Measurements from ENCODE around the gene PIEZO1. TPM values are rescaled to one million over a fixed set of nuclear protein-coding genes. Genes with fewer than 3 reads are reported as not detected.

PIEZO1 gene
- total RNA-seq, 1 donor from 2014 or later = 247 TPM

GRCh38 chr16:88822281-88823040 lies 37.4 kb upstream of the PIEZO1 start:
- Histone ChIP-seq H3K36me3 (ENCODE audit: insufficient read depth, low read length) (no peaks in the 10 kb centered on the region), H4K20me1 (ENCODE audit: insufficient read depth, low read length) (no peaks in the 10 kb centered on the region), H3K9ac (ENCODE audit: low read length) (no peak overlapping the region), H3K9me3 (ENCODE audit: insufficient read depth, low read depth, low read length) (no peaks in the 10 kb centered on the region), H3K4me1 (ENCODE audit: insufficient read depth, low read length) (no peaks in the 10 kb centered on the region), H3K27me3 (ENCODE audit: insufficient read depth, low read length) (no peaks in the 10 kb centered on the region), H2AFZ (ENCODE audit: low read depth, low read length) (no peak overlapping the region), H3K79me2 (ENCODE audit: insufficient read depth, low read length) (no peaks in the 10 kb centered on the region), H3K4me2 (ENCODE audit: low read length) (no peak overlapping the region), H3K27ac (ENCODE audit: low read depth, low read length) (no peak overlapping the region), H3K4me3 (ENCODE audit: insufficient read depth, low read depth, low read length) (no peak overlapping the region)
- Mint-ChIP-seq H3K4me3 (ENCODE audit: unreplicated experiment) (no peak overlapping the region), H3K36me3 (ENCODE audit: low read depth, unreplicated experiment) (peaks cover 9% of the 10 kb centered on the region), H3K27me3 (ENCODE audit: low read depth, unreplicated experiment) (no peaks in the 10 kb centered on the region), H3K27ac (ENCODE audit: unreplicated experiment) (no peak overlapping the region), H3K4me1 (ENCODE audit: low read depth, unreplicated experiment) (no peaks in the 10 kb centered on the region), H3K9me3 (ENCODE audit: unreplicated experiment) (no peaks in the 10 kb centered on the region)
- TF ChIP-seq CTCF (IDR thresholded peaks at IDR 0.05; ENCODE audit: insufficient read depth, low read depth, low read length) (no peak), EZH2 (IDR thresholded peaks at IDR 0.05; ENCODE audit: insufficient read depth, low read length) (no peak)
- no peak for FAIRE-seq
- DNase-seq (ENCODE audit: low read depth) = no peak

DNA sequence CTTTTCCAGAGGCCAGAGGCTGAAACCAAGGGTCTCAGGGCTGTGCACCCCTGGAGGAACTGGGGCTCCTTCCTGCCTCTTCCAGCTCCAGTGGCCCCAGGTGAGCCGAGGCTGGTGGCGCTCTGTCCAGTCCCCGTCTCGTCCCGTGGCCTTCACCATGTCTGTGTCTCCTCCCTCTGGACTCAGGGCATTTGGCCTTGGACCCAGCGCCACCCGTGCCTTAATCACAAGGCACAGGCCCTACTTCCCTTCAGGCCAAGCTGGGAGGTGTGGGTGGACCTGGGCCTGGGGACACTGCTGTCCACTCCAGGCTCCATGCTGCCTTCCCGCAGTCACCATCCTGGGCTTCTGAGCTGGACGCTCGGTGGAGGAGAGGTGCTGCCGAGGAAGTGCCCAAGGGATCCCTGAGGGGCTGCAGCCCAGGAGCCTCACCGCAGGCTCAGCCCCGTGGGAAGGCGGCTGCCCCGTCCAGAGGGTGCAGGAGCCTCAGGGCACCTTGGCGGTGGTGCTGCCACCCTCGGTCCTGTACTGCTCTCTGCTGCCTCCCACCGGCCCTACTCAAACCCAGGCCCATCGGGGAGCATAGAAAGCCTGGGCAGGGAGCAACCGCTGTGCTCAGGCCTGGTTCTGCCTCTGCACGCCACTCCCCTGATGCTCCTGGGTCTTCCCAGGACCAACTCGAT lies 36.3 kb upstream of the PIEZO1 start:
- no peak overlapping the region for H3K27ac ChIP-seq (ENCODE audit: low read depth, low read length)
- Mint-ChIP-seq H3K4me3 (ENCODE audit: unreplicated experiment) (no peak overlapping the region), H3K27ac (ENCODE audit: unreplicated experiment) (no peak overlapping the region), H3K9me3 (ENCODE audit: unreplicated experiment) (no peaks in the 10 kb centered on the region), H3K27me3 (ENCODE audit: low read depth, unreplicated experiment) (no peaks in the 10 kb centered on the region), H3K36me3 (ENCODE audit: low read depth, unreplicated experiment) (peaks cover 9% of the 10 kb centered on the region), H3K4me1 (ENCODE audit: low read depth, unreplicated experiment) (no peaks in the 10 kb centered on the region)
- no peak overlapping the region for H3K4me3 ChIP-seq (ENCODE audit: insufficient read depth, low read depth, low read length)
- H3K9me3 ChIP-seq (ENCODE audit: insufficient read depth, low read depth, low read length) = no peaks in the 10 kb centered on the region
- DNase-seq (ENCODE audit: low read depth) = no peak
- no peaks in the 10 kb centered on the region for H3K36me3 ChIP-seq (ENCODE audit: insufficient read depth, low read length)
- FAIRE-seq = no peak
- TF ChIP-seq CTCF (IDR thresholded peaks at IDR 0.05; ENCODE audit: insufficient read depth, low read depth, low read length) (no peak), EZH2 (IDR thresholded peaks at IDR 0.05; ENCODE audit: insufficient read depth, low read length) (no peak)
- H3K9ac ChIP-seq (ENCODE audit: low read length) = no peak overlapping the region
- H4K20me1 ChIP-seq (ENCODE audit: insufficient read depth, low read length) = no peaks in the 10 kb centered on the region
- no peaks in the 10 kb centered on the region for H3K79me2 ChIP-seq (ENCODE audit: insufficient read depth, low read length)
- H3K4me2 ChIP-seq (ENCODE audit: low read length) = no peak overlapping the region
- H3K27me3 ChIP-seq (ENCODE audit: insufficient read depth, low read length) = no peaks in the 10 kb centered on the region
- no peaks in the 10 kb centered on the region for H3K4me1 ChIP-seq (ENCODE audit: insufficient read depth, low read length)
- H2AFZ ChIP-seq (ENCODE audit: low read depth, low read length) = no peak overlapping the region

All from astrocyte (in vitro differentiated cells and primary cell).